ENCODE measurements around the gene P2RY4.

DNA sequence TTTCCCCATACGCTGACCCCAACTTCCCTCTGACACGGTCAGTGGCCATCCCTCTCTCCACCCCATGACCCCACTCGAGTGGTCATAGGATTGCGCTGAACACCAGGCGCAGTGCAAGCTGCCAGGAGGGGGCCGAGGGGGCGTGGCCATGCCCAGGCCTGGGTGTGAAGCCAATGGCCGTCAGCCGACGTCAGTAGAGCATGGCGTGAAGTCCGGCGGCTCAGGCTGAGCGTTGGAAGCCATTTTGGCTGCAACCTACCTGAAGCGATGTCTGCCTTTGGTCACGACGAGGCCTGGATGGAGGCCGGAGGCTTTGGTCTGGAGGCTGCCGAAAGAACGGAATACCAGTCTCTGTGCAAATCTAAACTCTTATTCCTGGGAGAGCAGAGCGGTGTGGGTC, 21.9 kb upstream of the P2RY4 start, which contains the start of gene RAB41:
- TF ChIP-seq ATF7 (IDR thresholded peaks at IDR 0.05; ENCODE audit: low read depth) (no peak), CBX3 (IDR thresholded peaks at IDR 0.05; ENCODE audit: borderline replicate concordance, low read depth) (no peak), POLR2A (IDR thresholded peaks at IDR 0.05; ENCODE audit: low read depth, low read length) (no peak), EP300 (IDR thresholded peaks at IDR 0.05; ENCODE audit: borderline replicate concordance in 1 of 2, control insufficient read depth in 1 of 2, low read depth in 2 of 2, low read length in 2 of 2) (no peak)
- TF ChIP-seq, protein P1, sequence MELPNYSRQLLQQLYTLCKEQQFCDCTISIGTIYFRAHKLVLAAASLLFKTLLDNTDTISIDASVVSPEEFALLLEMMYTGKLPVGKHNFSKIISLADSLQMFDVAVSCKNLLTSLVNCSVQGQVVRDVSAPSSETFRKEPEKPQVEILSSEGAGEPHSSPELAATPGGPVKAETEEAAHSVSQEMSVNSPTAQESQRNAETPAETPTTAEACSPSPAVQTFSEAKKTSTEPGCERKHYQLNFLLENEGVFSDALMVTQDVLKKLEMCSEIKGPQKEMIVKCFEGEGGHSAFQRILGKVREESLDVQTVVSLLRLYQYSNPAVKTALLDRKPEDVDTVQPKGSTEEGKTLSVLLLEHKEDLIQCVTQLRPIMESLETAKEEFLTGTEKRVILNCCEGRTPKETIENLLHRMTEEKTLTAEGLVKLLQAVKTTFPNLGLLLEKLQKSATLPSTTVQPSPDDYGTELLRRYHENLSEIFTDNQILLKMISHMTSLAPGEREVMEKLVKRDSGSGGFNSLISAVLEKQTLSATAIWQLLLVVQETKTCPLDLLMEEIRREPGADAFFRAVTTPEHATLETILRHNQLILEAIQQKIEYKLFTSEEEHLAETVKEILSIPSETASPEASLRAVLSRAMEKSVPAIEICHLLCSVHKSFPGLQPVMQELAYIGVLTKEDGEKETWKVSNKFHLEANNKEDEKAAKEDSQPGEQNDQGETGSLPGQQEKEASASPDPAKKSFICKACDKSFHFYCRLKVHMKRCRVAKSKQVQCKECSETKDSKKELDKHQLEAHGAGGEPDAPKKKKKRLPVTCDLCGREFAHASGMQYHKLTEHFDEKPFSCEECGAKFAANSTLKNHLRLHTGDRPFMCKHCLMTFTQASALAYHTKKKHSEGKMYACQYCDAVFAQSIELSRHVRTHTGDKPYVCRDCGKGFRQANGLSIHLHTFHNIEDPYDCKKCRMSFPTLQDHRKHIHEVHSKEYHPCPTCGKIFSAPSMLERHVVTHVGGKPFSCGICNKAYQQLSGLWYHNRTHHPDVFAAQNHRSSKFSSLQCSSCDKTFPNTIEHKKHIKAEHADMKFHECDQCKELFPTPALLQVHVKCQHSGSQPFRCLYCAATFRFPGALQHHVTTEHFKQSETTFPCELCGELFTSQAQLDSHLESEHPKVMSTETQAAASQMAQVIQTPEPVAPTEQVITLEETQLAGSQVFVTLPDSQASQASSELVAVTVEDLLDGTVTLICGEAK (IDR thresholded peaks at IDR 0.05; ENCODE audit: borderline replicate concordance), result no peak
